Measurements from ENCODE around the gene IGF2BP2. TPM values are rescaled to one million over a fixed set of nuclear protein-coding genes. Genes with fewer than 3 reads are reported as not detected.

The IGF2BP2 gene
- total and polyA plus RNA-seq, 2 of the 4 experiments (the other 2 are of a cell fraction) = 23.4 to 88.2 TPM

DNA sequence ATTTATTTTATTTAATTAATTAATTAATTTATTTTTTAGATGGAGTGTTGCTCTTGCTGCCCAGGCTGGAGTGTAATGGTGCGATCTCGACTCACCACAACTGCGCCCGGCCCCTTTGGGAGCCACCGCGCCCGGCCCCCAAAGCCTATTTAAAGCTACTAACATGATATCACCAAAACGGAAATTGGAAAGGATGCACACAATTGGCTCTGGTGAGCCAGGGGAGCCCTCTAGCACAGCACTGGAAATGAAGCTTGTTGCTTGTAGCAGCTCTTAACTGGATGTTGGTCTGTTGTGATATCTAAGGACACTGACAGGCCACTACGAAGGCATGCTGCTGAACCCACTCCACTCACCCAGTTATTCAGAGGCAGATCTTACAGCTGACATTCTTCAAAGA is 104.5 kb downstream of the IGF2BP2 start:
- Histone ChIP-seq H3K36me3 (ENCODE audit: control insufficient read depth, insufficient read depth, low read length) (peaks cover 6% of the 10 kb centered on the region), H3K9me1 (ENCODE audit: insufficient read depth, low read length) (peaks cover 37% of the 10 kb centered on the region), H3K79me1 (ENCODE audit: low read depth in 1 of 2, low read length in 2 of 2) (peaks cover 44 to 86% of the 10 kb centered on the region in 2 experiments), H3K23ac (ENCODE audit: low read depth, low read length) (no peak overlapping the region), H2AK5ac (ENCODE audit: low read depth, low read length) (no peak overlapping the region), H4K5ac (ENCODE audit: low read depth, low read length) (0 out of 2 replicates have a peak overlapping the region, but pooled peaks have one; percentile 12), H3K14ac (replicated peaks; ENCODE audit: low read depth, low read length) (no peak overlapping the region), H4K8ac (ENCODE audit: low read depth in 2 of 2, low read length in 2 of 2) (no peak overlapping the region), H3K4me1 (ENCODE audit: control insufficient read depth, insufficient read depth, low read length) (peaks cover 33% of the 10 kb centered on the region), H2BK15ac (ENCODE audit: low read depth, low read length) (no peak overlapping the region), H3K4ac (ENCODE audit: low read depth, low read length) (no peak overlapping the region), H3K9ac (ENCODE audit: low read depth, low read length) (no peak overlapping the region), H2BK120ac (ENCODE audit: low read depth, low read length) (no peak overlapping the region), H2BK20ac (ENCODE audit: low read depth, low read length) (no peak overlapping the region), H2AK9ac (replicated peaks; ENCODE audit: low read depth, low read length, poor library complexity) (no peak overlapping the region), H3K27ac (ENCODE audit: insufficient read depth, low read length) (no peak overlapping the region), H4K20me1 (ENCODE audit: insufficient read depth, low read length) (peaks cover 54% of the 10 kb centered on the region), H3K18ac (ENCODE audit: low read depth, low read length) (no peak overlapping the region), H3K9me3 (ENCODE audit: control insufficient read depth, insufficient read depth, low read length) (no peaks in the 10 kb centered on the region), H2AFZ (replicated peaks; ENCODE audit: low read length, poor library complexity) (no peak overlapping the region), H3K4me3 (ENCODE audit: insufficient read depth, low read depth, low read length) (no peak overlapping the region), H3K56ac (ENCODE audit: extremely low read depth, insufficient read depth, low read length) (no peak overlapping the region), H4K91ac (ENCODE audit: insufficient read depth, low read depth, low read length) (no peak overlapping the region), H3K27me3 (ENCODE audit: control insufficient read depth, insufficient read depth, low read length) (no peaks in the 10 kb centered on the region), H2BK5ac (ENCODE audit: low read depth, low read length, poor library complexity, severe bottlenecking) (no peak overlapping the region), H3K4me2 (ENCODE audit: low read depth, low read length) (no peak overlapping the region)
- in situ Hi-C loops (cut with MboI; ENCODE audit: low sequenced_read_pairs) = no loop called here
- DNase-seq = no peak
- WGBS, 2 experiments (ENCODE audit: extremely low coverage in 2 of 2, insufficient read length in 1 of 2) = 100% methylated on average over 6 of the region's 9 CpGs; no CpG with 5 or more reads in 1 of the 2 experiments
- no TSS peak for BruUV-seq (replicated peaks)
- intact Hi-C loops (cut with micrococcal nuclease) = no loop called here
- POLR2A ChIA-PET (ENCODE audit: unreplicated experiment) = no interaction called here
- no peak for ATAC-seq (ENCODE audit: low read depth)
- TF ChIP-seq BHLHE40 (IDR thresholded peaks at IDR 0.05; ENCODE audit: low read depth, low read length) = no peak
- no peak for TF ChIP-seq RFX5 (IDR thresholded peaks at IDR 0.05; ENCODE audit: low read depth, low read length)
- TF ChIP-seq, protein P1, sequence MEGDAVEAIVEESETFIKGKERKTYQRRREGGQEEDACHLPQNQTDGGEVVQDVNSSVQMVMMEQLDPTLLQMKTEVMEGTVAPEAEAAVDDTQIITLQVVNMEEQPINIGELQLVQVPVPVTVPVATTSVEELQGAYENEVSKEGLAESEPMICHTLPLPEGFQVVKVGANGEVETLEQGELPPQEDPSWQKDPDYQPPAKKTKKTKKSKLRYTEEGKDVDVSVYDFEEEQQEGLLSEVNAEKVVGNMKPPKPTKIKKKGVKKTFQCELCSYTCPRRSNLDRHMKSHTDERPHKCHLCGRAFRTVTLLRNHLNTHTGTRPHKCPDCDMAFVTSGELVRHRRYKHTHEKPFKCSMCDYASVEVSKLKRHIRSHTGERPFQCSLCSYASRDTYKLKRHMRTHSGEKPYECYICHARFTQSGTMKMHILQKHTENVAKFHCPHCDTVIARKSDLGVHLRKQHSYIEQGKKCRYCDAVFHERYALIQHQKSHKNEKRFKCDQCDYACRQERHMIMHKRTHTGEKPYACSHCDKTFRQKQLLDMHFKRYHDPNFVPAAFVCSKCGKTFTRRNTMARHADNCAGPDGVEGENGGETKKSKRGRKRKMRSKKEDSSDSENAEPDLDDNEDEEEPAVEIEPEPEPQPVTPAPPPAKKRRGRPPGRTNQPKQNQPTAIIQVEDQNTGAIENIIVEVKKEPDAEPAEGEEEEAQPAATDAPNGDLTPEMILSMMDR (conservative IDR thresholded peaks at IDR 0.05; ENCODE audit: low read depth, low read length) = no peak
- no peak for TF ChIP-seq RCOR1 (IDR thresholded peaks at IDR 0.05; ENCODE audit: insufficient replicate concordance, low read length)
- TF ChIP-seq RAD21 (IDR thresholded peaks at IDR 0.05; ENCODE audit: low read length) = no peak
- TF ChIP-seq NFE2L2 (IDR thresholded peaks at IDR 0.05; ENCODE audit: low read depth, low read length) = no peak
- no peak for TF ChIP-seq FOS (IDR thresholded peaks at IDR 0.05; ENCODE audit: low read depth, low read length)
- no peak for TF ChIP-seq CEBPB (IDR thresholded peaks at IDR 0.05; ENCODE audit: low read depth, low read length)
- TF ChIP-seq CHD1 (IDR thresholded peaks at IDR 0.05; ENCODE audit: low read depth, low read length) = no peak
- TF ChIP-seq, protein P2, sequence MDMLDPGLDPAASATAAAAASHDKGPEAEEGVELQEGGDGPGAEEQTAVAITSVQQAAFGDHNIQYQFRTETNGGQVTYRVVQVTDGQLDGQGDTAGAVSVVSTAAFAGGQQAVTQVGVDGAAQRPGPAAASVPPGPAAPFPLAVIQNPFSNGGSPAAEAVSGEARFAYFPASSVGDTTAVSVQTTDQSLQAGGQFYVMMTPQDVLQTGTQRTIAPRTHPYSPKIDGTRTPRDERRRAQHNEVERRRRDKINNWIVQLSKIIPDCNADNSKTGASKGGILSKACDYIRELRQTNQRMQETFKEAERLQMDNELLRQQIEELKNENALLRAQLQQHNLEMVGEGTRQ (IDR thresholded peaks at IDR 0.05; ENCODE audit: low read depth, low read length) = no peak
- TF ChIP-seq MXI1 (IDR thresholded peaks at IDR 0.05; ENCODE audit: borderline replicate concordance, low read depth, low read length) = no peak
- no peak for TF ChIP-seq SMC3 (IDR thresholded peaks at IDR 0.05; ENCODE audit: low read depth, low read length)
- TF ChIP-seq, protein P3, sequence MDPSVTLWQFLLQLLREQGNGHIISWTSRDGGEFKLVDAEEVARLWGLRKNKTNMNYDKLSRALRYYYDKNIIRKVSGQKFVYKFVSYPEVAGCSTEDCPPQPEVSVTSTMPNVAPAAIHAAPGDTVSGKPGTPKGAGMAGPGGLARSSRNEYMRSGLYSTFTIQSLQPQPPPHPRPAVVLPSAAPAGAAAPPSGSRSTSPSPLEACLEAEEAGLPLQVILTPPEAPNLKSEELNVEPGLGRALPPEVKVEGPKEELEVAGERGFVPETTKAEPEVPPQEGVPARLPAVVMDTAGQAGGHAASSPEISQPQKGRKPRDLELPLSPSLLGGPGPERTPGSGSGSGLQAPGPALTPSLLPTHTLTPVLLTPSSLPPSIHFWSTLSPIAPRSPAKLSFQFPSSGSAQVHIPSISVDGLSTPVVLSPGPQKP (IDR thresholded peaks at IDR 0.05; ENCODE audit: borderline replicate concordance, low read depth, low read length) = no peak
- no peak for TF ChIP-seq MAFK (IDR thresholded peaks at IDR 0.05; ENCODE audit: low read depth, low read length)
- TF ChIP-seq MAZ (IDR thresholded peaks at IDR 0.05; ENCODE audit: borderline replicate concordance, low read depth, low read length) = no peak
- no peak for TF ChIP-seq POLR2A (IDR thresholded peaks at IDR 0.05; ENCODE audit: low read depth, low read length)
- dilution Hi-C loops (cut with HindIII; ENCODE audit: low sequenced_read_pairs, unreplicated experiment) = no loop called here
- CTCF ChIA-PET = interaction anchor here (0.7 kb wide), 1 partner anchor 61 kb away, joined by 3 read pairs; no protein-coding TSS in a partner anchor
